ENCODE results near the gene LZIC.

- TF ChIP-seq GATA2 (IDR thresholded peaks at IDR 0.05; ENCODE audit: low read depth, low read length) (no peak), GATA3 (IDR thresholded peaks at IDR 0.05; ENCODE audit: low read depth, low read length) (no peak)
Measured at GRCh38 chr1:9957726-9958125, 14.5 kb upstream of the LZIC start.

Measured in SH-SY5Y (cell line).